GM21786 (cell line): ENCODE data around the gene CCDC102A.

Experiments used
- ATAC-seq: cut with Tn5 transposase; IDR thresholded peaks from one replicate; pipeline ENCODE4 v1.9.1; 2021; ENCODE audit not compliant: unreplicated experiment

CCDC102A gene

GRCh38 chr16:57479205-57479975 lies 57.0 kb downstream of the CCDC102A start:
- no peak for ATAC-seq

GRCh38 chr16:57478396-57479204 lies 57.8 kb downstream of the CCDC102A start:
- no peak for ATAC-seq

GRCh38 chr16:57477531-57478202 lies 58.7 kb downstream of the CCDC102A start:
- ATAC-seq = no peak

GRCh38 chr16:57476546-57477410 lies 59.6 kb downstream of the CCDC102A start:
- no peak for ATAC-seq

- ATAC-seq = peak; percentile 91
Measured at GRCh38 chr16:57475711-57476339, 60.5 kb downstream of the CCDC102A start.

GRCh38 chr16:57474671-57475661 lies 61.4 kb downstream of the CCDC102A start:
- no peak for ATAC-seq

GRCh38 chr16:57473906-57474305 lies 62.5 kb downstream of the CCDC102A start:
- ATAC-seq = no peak

GRCh38 chr16:57473176-57473840 lies 63.1 kb downstream of the CCDC102A start:
- no peak for ATAC-seq

GRCh38 chr16:57472665-57473060 lies 63.7 kb downstream of the CCDC102A start:
- ATAC-seq = no peak

- ATAC-seq = no peak
Measured at GRCh38 chr16:57471852-57472664, 64.3 kb downstream of the CCDC102A start.

- ATAC-seq = no peak
Measured at GRCh38 chr16:57471209-57471608, 65.2 kb downstream of the CCDC102A start.

- ATAC-seq = no peak
Measured at GRCh38 chr16:57470711-57471110, 65.7 kb downstream of the CCDC102A start.

GRCh38 chr16:57469917-57470470 lies 66.4 kb downstream of the CCDC102A start:
- ATAC-seq = no peak

GRCh38 chr16:57469046-57469445 lies 67.3 kb downstream of the CCDC102A start:
- ATAC-seq = no peak

GRCh38 chr16:57468346-57468745 lies 68.0 kb downstream of the CCDC102A start:
- no peak for ATAC-seq

- no peak for ATAC-seq
Measured at GRCh38 chr16:57464523-57464922, 71.8 kb downstream of the CCDC102A start.

GRCh38 chr16:57462978-57463362 lies 73.4 kb downstream of the CCDC102A start:
- ATAC-seq = no peak
